Measurements from ENCODE around the gene GTF3A. TPM values are rescaled to one million over a fixed set of nuclear protein-coding genes. Genes with fewer than 3 reads are reported as not detected.

GTF3A gene
- total and polyA plus RNA-seq, 2 of the 4 experiments (the other 2 are of a cell fraction): 74.1 to 116 TPM

DNA sequence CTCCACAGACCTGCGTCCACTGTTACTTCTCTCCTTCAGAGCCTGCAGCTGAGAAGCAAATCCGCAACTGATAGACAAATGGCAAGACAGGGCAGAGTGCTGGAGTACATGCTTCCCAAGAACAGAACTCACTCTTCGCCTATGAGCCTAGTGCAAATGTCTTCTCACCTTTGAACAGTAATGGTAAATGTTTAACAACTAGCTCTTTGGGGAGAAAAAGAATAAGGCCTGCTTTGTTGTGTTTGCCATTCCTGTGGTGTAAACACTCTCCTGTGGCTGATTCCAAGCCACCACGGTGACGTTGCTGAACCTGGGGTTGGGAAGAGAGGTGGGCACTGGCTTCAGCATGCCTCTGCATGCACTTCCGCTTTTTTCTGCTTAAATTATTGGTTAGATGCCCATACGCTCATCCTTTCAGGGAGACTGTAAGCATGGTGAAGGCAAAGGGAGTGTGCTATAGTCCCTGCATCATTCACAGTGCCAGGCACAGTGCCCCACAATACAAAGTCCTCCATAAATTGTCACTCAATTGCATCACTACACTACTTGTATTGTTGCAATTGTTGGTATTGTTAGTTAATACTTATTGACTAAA is 28.1 kb upstream of the GTF3A start:
- Histone ChIP-seq H3K4ac (ENCODE audit: low read depth, low read length) (no peak overlapping the region), H3K36me3 (ENCODE audit: control insufficient read depth, insufficient read depth, low read length) (no peaks in the 10 kb centered on the region), H3K79me1 (ENCODE audit: low read depth in 1 of 2, low read length in 2 of 2) (no peaks in the 10 kb centered on the region), H3K56ac (ENCODE audit: extremely low read depth, insufficient read depth, low read length) (no peak overlapping the region), H4K5ac (ENCODE audit: low read depth, low read length) (no peak overlapping the region), H3K9me1 (ENCODE audit: insufficient read depth, low read length) (no peaks in the 10 kb centered on the region), H2BK15ac (ENCODE audit: low read depth, low read length) (no peak overlapping the region), H3K18ac (ENCODE audit: low read depth, low read length) (no peak overlapping the region), H2AK5ac (ENCODE audit: low read depth, low read length) (no peak overlapping the region), H2BK20ac (ENCODE audit: low read depth, low read length) (no peak overlapping the region), H4K20me1 (ENCODE audit: insufficient read depth, low read length) (no peaks in the 10 kb centered on the region), H3K14ac (replicated peaks; ENCODE audit: low read depth, low read length) (no peak overlapping the region), H2AK9ac (replicated peaks; ENCODE audit: low read depth, low read length, poor library complexity) (no peak overlapping the region), H2AFZ (replicated peaks; ENCODE audit: low read length, poor library complexity) (no peak overlapping the region), H3K4me2 (ENCODE audit: low read depth, low read length) (no peak overlapping the region), H4K8ac (ENCODE audit: low read depth in 2 of 2, low read length in 2 of 2) (no peak overlapping the region), H3K9ac (ENCODE audit: low read depth, low read length) (no peak overlapping the region), H4K91ac (ENCODE audit: insufficient read depth, low read depth, low read length) (no peak overlapping the region), H2BK120ac (ENCODE audit: low read depth, low read length) (no peak overlapping the region), H3K9me3 (ENCODE audit: control insufficient read depth, insufficient read depth, low read length) (no peaks in the 10 kb centered on the region), H3K4me3 (ENCODE audit: insufficient read depth, low read depth, low read length) (no peak overlapping the region), H3K4me1 (ENCODE audit: control insufficient read depth, insufficient read depth, low read length) (no peaks in the 10 kb centered on the region), H3K23ac (ENCODE audit: low read depth, low read length) (no peak overlapping the region), H2BK5ac (ENCODE audit: low read depth, low read length, poor library complexity, severe bottlenecking) (no peak overlapping the region), H3K27ac (ENCODE audit: insufficient read depth, low read length) (no peak overlapping the region), H3K27me3 (ENCODE audit: control insufficient read depth, insufficient read depth, low read length) (peaks cover 27% of the 10 kb centered on the region)
- WGBS, 2 experiments (ENCODE audit: extremely low coverage in 2 of 2, insufficient read length in 1 of 2): 67% methylated on average over 1 of the region's 7 CpGs; no CpG with 5 or more reads in 1 of the 2 experiments
- DNase-seq (no peak), ATAC-seq (ENCODE audit: low read depth) (no peak)
- BruUV-seq (replicated peaks): no TSS peak
- POLR2A ChIA-PET (ENCODE audit: unreplicated experiment): no interaction called here
- CTCF ChIA-PET: interaction anchor here (1.6 kb wide), 1 partner anchor 12 kb away, joined by 3 read pairs; no protein-coding TSS in a partner anchor
- dilution Hi-C loops (cut with HindIII; ENCODE audit: low sequenced_read_pairs, unreplicated experiment): no loop called here
- intact Hi-C loops (cut with micrococcal nuclease): no loop called here
- in situ Hi-C loops (cut with MboI; ENCODE audit: low sequenced_read_pairs): no loop called here
- TF ChIP-seq BHLHE40 (IDR thresholded peaks at IDR 0.05; ENCODE audit: low read depth, low read length): no peak
- TF ChIP-seq SMC3 (IDR thresholded peaks at IDR 0.05; ENCODE audit: low read depth, low read length): no peak
- TF ChIP-seq, protein P1, sequence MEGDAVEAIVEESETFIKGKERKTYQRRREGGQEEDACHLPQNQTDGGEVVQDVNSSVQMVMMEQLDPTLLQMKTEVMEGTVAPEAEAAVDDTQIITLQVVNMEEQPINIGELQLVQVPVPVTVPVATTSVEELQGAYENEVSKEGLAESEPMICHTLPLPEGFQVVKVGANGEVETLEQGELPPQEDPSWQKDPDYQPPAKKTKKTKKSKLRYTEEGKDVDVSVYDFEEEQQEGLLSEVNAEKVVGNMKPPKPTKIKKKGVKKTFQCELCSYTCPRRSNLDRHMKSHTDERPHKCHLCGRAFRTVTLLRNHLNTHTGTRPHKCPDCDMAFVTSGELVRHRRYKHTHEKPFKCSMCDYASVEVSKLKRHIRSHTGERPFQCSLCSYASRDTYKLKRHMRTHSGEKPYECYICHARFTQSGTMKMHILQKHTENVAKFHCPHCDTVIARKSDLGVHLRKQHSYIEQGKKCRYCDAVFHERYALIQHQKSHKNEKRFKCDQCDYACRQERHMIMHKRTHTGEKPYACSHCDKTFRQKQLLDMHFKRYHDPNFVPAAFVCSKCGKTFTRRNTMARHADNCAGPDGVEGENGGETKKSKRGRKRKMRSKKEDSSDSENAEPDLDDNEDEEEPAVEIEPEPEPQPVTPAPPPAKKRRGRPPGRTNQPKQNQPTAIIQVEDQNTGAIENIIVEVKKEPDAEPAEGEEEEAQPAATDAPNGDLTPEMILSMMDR (conservative IDR thresholded peaks at IDR 0.05; ENCODE audit: low read depth, low read length): no peak
- no peak for TF ChIP-seq MXI1 (IDR thresholded peaks at IDR 0.05; ENCODE audit: borderline replicate concordance, low read depth, low read length)
- no peak for TF ChIP-seq MAFK (IDR thresholded peaks at IDR 0.05; ENCODE audit: low read depth, low read length)
- TF ChIP-seq, protein P2, sequence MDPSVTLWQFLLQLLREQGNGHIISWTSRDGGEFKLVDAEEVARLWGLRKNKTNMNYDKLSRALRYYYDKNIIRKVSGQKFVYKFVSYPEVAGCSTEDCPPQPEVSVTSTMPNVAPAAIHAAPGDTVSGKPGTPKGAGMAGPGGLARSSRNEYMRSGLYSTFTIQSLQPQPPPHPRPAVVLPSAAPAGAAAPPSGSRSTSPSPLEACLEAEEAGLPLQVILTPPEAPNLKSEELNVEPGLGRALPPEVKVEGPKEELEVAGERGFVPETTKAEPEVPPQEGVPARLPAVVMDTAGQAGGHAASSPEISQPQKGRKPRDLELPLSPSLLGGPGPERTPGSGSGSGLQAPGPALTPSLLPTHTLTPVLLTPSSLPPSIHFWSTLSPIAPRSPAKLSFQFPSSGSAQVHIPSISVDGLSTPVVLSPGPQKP (IDR thresholded peaks at IDR 0.05; ENCODE audit: borderline replicate concordance, low read depth, low read length): no peak
- no peak for TF ChIP-seq FOS (IDR thresholded peaks at IDR 0.05; ENCODE audit: low read depth, low read length)
- no peak for TF ChIP-seq CEBPB (IDR thresholded peaks at IDR 0.05; ENCODE audit: low read depth, low read length)
- no peak for TF ChIP-seq RFX5 (IDR thresholded peaks at IDR 0.05; ENCODE audit: low read depth, low read length)
- no peak for TF ChIP-seq RCOR1 (IDR thresholded peaks at IDR 0.05; ENCODE audit: insufficient replicate concordance, low read length)
- TF ChIP-seq CHD1 (IDR thresholded peaks at IDR 0.05; ENCODE audit: low read depth, low read length): no peak
- no peak for TF ChIP-seq POLR2A (IDR thresholded peaks at IDR 0.05; ENCODE audit: low read depth, low read length)
- TF ChIP-seq MAZ (IDR thresholded peaks at IDR 0.05; ENCODE audit: borderline replicate concordance, low read depth, low read length): no peak

Measured in IMR-90 (cell line).